ENCODE data around the gene RPL11.

DNA sequence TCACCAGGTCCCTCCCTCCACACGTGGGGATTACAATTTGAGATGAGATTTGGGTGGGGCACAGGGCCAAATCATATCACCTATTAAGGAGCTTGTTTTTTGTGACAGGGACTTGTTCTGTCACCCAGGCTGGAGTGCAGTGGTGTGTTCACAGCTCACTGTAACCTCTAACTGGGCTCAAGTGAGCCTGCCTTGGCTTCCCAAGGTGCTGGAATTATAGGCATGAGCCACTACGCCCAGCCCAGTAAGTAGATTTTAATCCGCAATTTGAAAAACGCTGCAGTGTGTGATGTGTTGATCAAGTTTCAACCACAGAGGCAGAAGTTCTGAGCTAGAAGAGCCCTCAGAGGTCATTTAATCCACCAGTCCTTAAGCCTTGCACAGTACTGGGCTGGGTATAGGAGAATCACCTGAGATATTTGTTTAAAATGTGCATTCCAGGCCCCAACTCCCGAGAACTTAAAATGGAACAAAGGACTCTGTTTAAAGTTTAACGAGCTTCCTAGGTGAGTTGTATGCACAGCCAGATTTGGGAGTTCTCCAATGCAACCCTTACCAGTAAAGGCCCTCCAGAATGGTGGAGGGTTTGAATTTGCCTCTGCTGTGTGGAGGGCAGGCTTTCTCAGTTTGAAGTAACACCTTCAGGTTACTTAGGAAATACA is 13.4 kb downstream of the RPL11 start:
- no peak for TF ChIP-seq POLR2A (IDR thresholded peaks at IDR 0.05)
- TF ChIP-seq, protein P1, sequence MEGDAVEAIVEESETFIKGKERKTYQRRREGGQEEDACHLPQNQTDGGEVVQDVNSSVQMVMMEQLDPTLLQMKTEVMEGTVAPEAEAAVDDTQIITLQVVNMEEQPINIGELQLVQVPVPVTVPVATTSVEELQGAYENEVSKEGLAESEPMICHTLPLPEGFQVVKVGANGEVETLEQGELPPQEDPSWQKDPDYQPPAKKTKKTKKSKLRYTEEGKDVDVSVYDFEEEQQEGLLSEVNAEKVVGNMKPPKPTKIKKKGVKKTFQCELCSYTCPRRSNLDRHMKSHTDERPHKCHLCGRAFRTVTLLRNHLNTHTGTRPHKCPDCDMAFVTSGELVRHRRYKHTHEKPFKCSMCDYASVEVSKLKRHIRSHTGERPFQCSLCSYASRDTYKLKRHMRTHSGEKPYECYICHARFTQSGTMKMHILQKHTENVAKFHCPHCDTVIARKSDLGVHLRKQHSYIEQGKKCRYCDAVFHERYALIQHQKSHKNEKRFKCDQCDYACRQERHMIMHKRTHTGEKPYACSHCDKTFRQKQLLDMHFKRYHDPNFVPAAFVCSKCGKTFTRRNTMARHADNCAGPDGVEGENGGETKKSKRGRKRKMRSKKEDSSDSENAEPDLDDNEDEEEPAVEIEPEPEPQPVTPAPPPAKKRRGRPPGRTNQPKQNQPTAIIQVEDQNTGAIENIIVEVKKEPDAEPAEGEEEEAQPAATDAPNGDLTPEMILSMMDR (IDR thresholded peaks at IDR 0.05) = no peak

Measured in body of pancreas (tissue), 4 donors.